Measurements from ENCODE around the gene ADAM10.

Gene ADAM10

DNA sequence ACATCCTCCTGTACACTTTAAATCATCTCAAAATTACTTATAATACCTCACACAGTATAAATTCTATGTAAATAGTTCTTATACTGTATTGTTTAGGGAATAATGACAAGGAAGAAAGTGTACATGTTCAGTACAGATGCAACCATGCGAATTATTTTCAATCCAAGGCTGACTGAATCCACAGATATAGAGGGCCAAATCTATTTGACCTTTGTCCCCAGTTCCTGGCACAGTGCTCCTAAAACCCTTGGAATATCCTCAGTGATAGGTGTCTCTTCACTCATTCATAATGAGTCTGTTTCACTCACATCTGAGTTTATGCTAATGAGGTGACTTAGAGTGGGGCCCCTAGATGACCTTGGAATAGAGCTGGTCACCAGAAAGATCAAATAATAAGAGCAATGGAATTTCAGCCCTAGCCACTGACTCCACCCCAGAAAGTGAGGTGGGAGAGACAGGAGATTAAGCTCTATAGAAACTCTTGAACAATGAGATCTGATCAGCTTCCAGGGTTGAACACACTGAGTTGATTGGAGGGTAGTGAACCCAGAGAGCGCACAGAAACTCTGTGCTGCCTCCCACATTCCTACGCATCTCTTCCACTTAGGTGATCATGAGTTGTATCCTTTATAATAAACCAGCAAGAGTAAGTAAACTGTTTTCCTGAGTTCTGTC lies 65.3 kb downstream of the ADAM10 start:
- DNase-seq (ENCODE audit: low read depth in 2 of 3, low spot score in 2 of 3): no peak

DNA sequence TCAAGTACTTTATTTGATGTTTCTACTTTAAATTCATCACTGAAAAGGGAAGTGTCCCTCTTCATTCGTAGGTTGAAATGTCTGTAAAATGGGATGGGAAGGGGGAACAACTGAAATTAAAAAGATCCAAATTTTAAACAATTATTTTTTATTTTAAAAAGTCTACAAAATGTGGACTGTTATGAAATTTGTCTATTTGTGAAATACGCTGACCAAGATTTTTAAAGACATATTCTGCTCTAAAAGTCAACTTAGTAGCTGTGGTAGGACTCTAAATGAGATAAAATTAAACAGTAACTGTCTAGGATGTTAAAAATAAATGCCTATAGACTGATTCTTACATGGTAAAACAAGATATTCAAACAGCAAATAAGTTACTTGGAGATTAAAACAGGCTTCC lies 67.3 kb downstream of the ADAM10 start:
- no peak for DNase-seq (ENCODE audit: low read depth in 2 of 3, low spot score in 2 of 3)

DNA sequence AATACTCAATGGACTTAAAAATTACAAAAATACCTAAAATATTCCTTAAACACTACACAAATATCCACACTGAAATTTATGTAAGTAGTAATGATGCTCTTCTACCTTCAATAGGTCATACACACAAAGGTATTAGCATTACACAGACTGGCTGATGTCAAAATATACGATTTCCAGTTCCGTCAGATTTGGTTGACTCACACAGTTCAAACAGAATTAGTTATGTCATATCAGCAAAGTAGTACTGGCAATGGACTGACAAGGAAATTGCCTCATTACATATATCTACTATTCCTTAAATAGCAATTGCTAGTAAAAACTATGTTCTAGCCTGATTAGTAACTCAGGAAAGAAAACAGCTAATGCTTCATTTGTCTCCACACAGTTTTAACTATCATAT lies 70.8 kb downstream of the ADAM10 start:
- DNase-seq (ENCODE audit: low read depth in 2 of 3, low spot score in 2 of 3): no peak

DNA sequence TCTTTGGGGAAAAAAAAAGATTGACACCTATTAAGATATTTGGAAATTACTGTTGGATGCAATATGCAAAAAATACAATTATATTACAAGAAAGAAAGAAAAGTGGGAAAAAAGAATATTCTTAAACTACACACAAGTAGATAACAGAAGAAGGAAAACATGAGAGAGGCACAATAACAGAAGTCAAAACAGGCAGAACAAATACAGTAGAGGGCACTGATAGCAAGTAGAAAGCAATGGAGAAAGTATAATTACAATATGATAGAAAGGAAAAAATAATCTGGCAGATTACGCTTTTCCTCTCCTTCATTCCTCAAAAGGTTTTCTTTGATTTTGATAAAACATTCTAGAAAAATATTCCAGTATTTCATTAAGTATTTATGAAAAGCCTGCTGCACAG lies 72.1 kb downstream of the ADAM10 start:
- no peak for DNase-seq (ENCODE audit: low read depth in 2 of 3, low spot score in 2 of 3)

DNA sequence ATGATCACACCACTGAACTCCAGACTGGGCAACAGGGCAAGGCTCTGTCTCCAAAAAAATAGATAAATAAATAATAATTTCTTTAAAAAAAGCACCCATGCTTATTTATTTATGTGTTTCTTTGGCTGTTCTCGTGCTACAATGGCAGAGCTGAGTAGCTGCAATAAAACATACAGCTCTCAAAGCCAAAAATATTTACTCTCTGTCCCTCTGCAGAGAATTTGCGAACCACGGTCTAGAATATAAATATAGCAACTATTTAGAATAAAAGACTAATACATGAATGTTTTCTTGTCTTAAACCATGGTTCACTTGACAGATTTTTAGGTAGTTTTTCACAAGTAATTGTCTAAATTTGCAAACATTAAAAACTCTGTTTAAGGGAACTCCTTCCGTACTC lies 72.7 kb downstream of the ADAM10 start:
- no peak for DNase-seq (ENCODE audit: low read depth in 2 of 3, low spot score in 2 of 3)

DNA sequence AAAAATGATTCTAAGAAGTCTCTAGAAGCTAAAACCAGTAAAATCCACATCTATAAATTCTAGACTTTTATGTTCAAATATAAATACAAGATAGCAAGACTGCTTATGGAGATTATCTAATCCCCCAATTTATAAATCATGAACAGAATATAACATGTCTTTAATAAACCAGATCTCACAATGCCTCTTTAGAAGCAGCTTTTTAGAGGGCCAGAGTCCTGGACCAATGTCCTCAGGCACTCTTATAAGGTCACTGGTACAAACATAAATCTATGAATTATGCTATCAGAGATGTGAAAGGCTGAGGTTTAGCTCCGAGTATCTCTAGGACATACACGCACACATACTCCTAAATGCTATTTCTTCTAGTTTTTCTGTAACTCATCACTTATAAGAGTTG lies 78.3 kb downstream of the ADAM10 start:
- DNase-seq (ENCODE audit: low read depth in 2 of 3, low spot score in 2 of 3): no peak

DNA sequence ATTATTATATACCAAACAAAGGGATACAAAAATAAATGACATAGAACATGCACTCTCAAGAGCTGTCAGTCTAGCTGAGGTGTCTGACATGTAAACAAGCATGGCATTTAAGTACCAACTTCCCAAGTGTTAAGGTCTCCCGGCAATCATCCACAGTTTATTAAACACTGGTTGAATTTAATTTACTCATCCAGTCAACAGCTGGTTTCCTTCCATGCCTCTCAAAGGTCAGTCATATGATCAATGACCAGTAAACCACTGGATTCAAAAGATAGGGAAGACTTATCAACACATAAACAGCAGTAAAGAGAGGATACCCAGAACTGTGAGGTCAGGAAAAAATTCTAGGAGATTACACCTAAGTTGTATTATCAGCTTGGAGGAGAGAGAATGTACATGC lies 80.4 kb downstream of the ADAM10 start:
- DNase-seq (ENCODE audit: low read depth in 2 of 3, low spot score in 2 of 3): no peak

DNA sequence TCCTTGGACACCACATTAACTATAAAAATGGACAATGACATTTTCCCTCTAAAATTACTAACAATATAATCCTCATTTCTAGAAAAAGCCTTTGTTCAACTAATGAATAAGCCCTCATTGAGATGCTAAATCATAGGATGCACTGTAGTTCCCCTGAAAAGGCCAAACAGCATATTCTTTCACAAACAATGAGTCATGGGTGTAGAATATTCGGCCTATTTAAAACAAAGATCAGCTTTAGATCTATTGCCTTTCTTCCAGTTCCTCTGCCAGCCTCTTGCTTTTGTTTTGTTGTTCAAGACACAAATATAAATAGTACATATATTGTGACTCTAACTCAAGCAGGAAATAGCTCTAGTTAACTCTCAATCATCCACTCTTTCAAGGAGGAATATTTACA lies 82.5 kb downstream of the ADAM10 start:
- DNase-seq (ENCODE audit: low read depth in 2 of 3, low spot score in 2 of 3): no peak

DNA sequence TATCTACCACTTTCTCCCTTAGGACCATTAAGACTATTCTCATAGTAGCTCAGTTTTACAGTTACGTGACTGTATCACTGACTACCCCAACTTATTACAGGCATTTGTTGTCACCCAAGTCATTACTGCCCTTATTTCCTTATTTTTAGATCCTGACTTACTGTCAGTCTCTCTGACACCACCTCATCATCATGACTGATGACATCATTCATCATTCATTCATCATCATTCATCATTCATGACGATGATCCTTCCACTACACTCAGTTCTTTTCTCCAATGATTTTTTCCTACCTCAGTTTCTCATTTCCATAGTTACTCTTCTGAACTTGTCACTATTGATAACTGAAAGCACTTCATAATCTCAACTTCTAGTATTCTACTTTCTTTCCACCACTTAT lies 83.8 kb downstream of the ADAM10 start:
- DNase-seq (ENCODE audit: low read depth in 2 of 3, low spot score in 2 of 3): no peak

DNA sequence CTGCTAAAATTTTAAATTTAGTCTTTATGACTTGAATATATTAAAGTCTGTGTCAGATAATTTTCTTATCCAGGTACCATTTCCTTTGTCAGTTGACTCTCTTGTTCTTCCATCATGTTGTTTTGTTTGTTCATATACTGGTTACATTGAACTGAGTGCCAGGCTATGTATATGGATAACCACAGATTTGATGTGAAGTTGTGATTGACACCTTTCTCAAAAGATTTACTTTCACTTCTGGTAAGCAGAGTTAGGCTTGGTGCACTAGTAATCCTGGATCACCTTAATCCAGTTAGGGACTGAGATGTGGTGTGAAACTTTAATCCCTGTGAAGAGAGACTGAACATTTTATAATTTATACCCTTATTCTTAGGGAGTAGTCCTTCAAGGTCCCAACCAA lies 99.4 kb downstream of the ADAM10 start:
- no peak for DNase-seq (ENCODE audit: low read depth in 2 of 3, low spot score in 2 of 3)

DNA sequence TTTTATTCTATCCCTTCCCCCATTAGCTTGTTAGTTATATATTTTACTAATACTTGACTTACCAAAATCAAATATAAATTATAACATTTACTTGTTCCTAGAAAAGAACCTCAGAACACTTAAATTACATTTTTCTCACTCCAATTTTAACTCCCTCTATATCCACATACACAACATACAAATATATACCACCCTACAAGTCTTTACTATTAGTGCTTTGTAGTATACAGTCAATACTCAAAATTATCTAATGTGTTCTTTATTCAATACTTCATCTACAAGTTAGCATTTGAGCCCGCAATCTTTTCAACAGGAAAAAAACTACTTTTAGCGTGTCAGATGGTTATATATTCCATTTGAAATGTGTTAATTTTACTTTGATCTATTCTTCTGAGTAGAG lies 100.3 kb downstream of the ADAM10 start:
- DNase-seq (ENCODE audit: low read depth in 2 of 3, low spot score in 2 of 3): no peak

DNA sequence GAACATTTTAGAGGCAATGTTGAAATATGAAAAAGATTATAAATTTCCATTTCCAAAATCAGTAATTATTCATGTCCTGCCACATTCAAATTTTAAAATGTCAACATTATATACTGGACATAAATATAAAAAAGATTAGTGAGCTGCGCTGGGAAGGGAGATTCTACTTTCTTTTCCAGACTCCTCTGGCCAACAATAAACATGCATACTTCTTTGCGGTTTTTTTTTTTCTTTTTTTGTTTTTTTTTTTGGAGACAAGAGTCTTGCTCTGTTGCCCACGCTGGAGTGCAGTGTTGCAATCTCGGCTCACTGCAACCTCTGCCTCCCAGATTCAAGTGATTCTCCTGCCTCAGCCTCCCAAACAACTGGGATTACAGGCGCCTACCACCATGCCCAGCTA lies 105.5 kb downstream of the ADAM10 start:
- no peak for DNase-seq (ENCODE audit: low read depth in 2 of 3, low spot score in 2 of 3)

DNA sequence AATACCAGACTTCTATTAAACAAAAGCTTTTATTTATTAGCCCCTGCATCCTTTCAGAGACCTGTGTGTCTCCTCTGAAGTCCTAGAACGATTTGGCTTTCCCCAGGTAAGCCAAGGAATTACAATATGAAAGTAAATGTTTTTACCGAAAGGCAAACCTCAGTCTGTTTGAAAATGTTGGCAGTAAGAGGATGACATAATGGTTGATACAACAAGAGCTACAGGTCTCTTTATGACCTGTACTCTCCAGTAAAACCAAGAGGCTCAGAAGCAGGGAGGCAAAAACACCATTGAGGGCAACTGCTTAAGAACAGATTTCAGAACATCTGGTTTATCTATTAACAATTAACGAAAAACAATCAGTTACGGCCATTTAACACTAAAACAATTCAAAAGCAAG lies 107.8 kb downstream of the ADAM10 start:
- no peak for DNase-seq (ENCODE audit: low read depth in 2 of 3, low spot score in 2 of 3)

DNA sequence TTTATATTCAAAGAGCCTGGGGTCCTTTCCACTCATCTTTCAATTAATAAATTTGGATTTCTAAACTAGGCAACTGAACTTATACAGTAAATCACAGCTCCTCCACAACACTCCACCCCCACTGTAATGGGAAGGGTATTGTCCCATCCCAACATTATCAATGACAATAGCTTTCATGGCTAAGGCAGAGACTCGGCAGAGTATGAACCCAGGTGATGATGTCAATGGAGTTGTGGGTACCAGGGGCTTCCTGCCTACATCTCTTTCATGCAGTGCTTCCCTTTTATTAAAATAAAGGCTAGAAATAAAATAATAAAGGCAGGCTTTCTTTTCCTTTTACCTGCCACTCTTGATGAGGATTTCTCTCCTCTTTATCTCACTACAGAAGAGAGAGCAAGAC lies 109.5 kb downstream of the ADAM10 start:
- no peak for DNase-seq (ENCODE audit: low read depth in 2 of 3, low spot score in 2 of 3)

DNA sequence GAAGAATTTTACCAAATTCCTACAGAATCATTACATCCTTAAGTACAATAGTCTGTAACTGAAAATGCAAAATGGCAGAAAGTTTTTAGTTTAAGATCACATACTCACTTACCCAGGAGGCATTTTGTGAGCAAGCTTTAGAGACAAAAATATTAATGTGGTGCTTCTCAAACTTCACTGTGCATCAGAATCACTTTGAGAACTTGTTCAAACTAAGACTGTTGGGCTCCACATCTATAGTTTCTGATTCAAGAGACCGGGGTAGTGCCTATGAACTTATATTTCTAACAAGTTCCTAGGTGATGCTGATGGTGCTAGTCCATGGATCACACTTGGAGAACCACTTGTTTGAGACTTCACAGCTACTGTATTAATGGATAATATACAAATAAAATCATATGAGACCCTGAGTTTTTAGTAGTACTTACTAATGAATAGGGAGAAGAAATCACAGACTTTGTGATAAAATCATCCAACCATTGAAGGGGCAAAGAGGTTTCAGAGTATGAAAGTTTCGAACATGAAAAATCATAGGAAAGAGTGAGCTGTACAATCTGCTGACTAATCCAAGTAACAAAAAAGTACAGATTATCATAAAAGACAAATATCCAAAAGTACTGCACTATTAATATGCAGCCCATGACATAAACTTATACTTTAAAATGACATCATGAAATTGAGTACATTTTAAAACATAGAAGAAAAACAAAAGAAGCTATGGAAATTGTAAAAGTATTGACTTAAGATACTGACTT lies 110.3 kb downstream of the ADAM10 start:
- no peak for DNase-seq (ENCODE audit: low read depth in 2 of 3, low spot score in 2 of 3)

DNA sequence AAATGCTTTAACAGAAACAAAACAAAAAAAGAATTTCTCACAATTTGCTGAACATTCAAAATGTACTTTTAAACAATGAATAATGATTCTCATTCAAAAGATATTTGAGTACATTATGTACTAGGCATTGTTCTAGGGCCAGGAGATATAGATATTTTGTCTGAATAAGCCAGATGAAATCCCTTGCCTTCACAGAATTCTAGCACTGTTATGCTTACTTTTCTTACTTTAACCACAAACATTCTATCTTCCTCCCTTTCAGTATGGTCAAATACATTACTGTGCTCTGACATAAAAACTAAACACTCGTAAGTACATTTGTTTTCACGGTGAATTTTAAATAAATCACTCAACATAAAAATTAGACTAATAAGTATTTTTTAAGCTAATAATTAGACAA lies 116.7 kb downstream of the ADAM10 start:
- DNase-seq (ENCODE audit: low read depth in 2 of 3, low spot score in 2 of 3): no peak

DNA sequence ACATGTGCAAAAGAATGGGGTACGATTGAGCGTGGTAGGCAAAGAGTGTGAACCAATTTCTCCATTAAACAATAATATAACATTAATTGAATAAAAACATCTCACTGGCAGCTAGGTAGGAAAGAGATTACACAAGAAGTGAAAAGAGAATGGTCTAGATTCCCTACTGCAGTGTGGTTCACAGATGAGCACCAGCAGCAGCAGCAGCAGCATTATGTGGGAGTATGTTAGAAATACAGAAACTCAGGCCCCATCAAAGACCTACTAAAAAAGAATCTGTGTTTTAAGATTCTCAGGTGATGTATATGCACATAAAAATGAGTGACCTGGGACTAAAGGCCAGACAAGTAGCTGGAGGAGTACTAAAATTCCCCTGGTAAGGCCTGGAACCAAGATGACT lies 118.2 kb downstream of the ADAM10 start:
- no peak for DNase-seq (ENCODE audit: low read depth in 2 of 3, low spot score in 2 of 3)

DNA sequence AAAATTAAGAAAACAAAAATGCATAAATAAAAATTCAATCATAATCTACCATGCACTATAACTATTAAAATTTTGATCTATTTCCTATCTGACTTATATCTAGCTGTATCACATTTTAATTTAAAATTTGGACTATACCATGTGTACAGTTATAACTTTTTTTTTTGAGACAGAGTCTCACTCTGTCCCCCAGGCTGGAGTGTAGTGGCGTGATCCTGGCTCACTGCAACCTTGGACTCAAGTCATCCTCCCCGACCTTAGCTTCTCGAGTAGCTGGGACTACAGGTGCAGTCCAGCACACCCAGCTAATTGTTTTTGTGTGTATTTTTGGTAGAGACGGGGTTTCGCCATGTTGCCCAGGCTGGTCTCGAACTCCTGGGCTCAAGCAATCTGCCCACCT lies 119.9 kb downstream of the ADAM10 start:
- no peak for DNase-seq (ENCODE audit: low read depth in 2 of 3, low spot score in 2 of 3)

DNA sequence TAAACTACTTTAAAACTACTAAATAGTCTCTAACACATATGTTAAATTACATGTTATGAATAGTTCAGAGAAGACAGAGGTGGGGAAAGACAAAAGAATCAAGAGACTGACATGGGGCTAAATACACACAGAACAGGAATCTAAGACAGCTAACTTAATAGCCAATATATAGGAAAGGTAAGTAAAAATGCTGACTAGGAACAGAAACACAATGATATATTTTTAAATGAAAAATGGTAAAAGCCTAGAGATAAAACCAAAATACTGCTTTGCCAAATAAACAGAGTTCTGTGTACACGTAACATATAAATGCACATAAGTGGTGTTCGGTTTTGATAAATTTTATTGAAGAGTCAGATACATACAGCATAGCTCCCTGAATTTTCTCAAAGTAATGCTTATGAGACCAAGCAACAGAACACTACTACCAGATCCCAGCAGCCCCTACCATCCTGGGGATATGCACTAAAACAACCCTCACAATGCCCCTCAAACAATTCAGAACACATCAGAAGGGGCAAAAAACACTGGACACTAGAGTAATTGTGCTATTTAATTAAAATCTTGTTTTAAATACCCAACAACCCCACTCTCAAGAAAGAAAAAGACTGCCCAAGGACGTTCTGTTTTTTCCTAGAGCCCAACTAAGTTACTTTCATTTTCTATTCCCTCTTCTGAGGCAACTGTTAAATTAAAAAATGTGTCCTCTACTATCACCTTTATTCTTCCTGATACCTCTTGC lies 121.1 kb downstream of the ADAM10 start:
- DNase-seq (ENCODE audit: low read depth in 2 of 3, low spot score in 2 of 3): no peak

DNA sequence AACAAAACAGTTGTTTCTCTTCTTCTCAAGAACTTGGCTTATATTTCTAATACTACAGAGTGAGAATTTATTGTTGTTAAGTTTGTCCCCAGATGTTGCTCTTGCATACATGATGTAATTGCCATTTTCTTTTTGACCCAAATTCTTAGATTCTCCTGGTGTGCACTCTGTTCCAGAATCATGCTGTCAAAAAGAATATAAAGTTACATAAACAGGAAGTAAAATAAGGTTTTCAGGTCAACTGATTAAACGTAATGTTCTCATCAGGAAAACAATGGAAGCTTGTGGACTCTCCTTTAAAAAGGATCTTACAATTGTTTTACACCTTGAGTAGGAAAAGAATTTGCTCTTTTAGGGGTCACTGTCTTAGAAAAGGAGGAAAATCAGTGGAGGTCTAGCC lies 121.8 kb downstream of the ADAM10 start:
- DNase-seq (ENCODE audit: low read depth in 2 of 3, low spot score in 2 of 3): no peak

DNA sequence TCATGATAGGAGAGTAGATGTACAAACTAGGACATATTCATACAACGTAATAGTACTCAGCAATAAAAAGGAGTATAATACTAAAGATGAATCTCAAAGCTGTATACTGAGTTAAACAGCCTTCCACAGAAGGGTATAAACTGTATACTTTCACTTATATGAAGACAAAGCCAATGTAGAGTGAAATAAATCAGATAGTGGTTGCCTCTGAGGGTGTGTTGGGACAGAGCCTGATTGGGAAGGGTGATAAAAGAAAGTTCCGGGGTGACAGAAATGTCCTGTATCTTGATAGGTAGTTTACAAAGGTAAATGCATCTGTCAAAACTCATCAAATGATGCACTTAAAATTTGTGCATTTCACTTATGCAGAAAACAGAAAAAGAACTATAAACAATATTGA lies 122.5 kb downstream of the ADAM10 start:
- DNase-seq (ENCODE audit: low read depth in 2 of 3, low spot score in 2 of 3): no peak

DNA sequence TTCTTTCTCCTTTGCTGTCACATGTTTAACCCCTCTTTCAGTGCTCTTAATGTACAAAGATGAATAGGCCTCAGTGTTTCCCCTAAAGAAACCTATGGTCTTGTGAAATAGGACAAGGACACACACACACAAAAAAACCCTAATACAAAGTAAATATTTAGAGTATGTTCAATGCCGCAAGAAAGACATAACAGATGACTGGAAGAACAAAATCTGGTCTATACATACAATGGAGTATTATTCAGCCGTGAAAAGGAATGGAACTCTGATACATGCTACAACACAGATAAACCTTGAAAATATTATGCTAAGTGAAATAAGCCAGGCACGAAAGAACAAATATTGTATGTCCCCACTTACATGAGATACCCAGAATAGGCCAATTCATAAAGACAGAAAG lies 123.1 kb downstream of the ADAM10 start:
- no peak for DNase-seq (ENCODE audit: low read depth in 2 of 3, low spot score in 2 of 3)
